NCI-H1092 treated with DMSO at 0.1 percent for 48 hours (cell line): Measurements from ENCODE around the gene KIF25.

ENCODE experiments used
- DNase-seq: peaks from one replicate; lab custom pipeline; 2025; lab: John Stamatoyannopoulos, UW

The KIF25 gene, protein sequence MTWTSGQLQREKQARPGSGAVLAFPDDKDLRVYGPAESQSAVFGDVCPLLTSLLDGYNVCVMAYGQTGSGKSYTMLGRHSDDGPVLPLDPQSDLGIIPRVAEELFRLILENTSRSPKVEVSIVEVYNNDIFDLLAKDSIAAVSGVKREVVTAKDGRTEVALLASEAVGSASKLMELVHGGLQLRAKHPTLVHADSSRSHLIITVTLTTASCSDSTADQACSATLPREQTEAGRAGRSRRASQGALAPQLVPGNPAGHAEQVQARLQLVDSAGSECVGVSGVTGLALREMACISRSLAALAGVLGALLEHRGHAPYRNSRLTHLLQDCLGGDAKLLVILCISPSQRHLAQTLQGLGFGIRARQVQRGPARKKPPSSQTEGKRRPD

DNA sequence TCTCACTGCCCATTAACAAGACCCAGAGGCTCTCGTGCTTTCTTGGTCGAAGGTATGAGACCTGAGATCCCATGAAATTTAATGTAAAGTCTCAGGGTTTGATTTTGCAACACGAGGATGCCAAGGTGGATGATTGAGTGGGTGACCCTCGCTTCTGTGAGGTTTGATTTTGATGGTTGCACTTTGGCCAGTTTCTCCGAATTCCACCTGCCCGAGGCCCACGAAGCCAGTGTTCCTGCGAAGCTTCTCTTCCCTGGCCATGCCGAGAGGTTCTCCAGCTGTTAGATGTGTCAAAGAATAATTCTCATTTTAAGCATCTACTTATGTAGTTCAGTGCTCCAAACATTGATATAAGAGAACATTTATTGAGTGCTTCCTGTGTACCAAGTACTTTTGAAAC, at the start of gene KIF25:
TSS of gene KIF25 (plus strand) at position 30 of the 400 bp plus-strand sequence. CDS start 31,915 bp downstream, outside the sequence.
- DNase-seq: no peak

DNA sequence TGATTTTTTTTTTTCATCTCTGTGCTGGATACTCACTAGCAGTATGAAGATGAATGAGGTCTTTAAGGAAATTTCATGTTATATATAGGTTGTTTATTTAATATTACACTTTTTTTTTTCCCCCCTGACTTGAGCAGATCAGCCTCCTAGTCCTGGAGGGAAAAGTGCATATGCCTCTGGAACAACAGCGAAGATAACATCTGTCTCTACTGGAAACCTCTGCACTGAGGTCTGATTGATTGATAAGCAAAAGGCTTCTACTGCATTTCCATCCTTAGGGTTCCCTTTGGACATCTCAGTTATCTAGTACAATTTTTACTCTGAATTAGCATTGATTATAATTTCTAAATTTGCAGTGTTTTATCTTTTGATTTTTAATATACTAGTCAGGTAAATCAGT, 49.8 kb upstream of the KIF25 start:
- DNase-seq: no peak

DNA sequence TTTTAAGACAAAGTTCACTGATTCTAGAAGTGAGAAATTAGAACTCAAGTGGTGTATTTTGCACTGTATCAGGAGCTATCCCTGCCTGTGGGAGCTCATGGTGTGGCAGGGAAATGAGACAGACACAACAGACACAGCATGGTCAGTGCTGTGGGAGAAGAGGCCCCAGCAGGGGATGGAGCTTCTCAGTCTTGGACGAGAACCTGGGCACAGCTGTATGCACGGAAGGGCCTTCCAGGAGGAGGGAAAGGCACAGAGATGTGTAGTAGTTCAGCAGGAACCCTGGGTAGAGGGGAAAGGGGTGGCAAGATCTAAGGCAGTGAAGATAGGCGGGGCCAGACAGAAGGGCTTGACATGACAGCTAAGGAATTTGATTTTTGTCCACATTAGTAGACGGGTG, 48.8 kb upstream of the KIF25 start:
- DNase-seq: no peak

DNA sequence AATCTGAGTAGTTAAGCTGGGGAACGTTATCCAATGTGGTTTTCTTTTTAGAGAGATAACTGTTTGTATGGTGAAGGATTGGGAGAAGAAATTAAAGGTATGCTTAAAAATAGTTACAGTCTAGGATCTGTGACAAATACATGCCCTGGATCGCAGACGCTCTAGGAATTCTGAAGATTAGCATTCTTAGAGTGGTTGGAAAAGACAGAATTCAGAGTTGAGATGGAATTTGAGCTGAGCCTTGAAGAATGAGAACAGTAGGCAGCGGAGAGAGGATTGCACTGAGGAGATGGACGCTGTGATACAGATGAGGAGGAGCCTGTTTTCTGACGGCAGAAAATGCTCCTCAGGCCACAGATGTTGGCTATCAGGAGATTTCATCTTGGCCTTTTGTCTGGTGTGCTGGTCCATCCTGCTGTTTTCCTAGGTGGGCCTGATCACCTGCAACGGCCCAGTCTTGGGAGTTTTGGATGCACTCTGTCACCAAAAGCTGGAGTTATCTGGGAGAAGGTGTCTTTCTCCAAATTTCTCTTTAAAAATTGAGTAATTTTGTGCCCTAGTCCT, 48.3 kb upstream of the KIF25 start:
- DNase-seq: no peak

DNA sequence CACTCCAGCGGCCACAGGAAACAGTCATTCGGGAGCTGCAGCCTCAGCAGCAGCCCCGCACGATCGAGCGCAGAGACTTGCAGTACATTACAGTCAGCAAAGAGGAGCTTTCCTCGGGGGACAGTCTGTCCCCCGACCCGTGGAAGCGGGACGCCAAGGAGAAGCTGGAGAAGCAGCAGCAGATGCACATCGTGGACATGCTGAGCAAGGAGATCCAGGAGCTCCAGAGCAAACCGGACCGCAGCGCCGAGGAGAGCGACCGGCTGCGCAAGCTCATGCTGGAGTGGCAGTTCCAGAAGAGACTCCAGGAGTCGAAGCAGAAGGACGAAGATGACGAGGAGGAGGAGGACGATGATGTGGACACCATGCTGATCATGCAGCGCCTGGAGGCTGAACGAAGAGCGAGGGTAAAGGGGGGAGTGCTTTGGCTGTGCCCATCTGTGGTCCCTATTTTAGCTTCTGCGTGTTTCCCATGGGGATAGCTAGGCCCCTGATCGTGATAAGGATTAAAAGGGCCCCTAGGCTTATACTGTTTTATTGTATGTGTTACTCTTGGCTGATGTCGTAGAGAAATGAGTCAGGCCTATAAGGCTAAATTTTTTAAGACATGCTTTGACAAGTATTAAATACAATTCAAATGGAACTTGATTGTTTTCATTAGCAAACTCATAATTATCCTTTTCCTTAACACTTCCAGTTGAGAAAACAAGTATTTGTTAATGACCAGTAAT, 45.5 kb upstream of the KIF25 start:
- DNase-seq: no peak

DNA sequence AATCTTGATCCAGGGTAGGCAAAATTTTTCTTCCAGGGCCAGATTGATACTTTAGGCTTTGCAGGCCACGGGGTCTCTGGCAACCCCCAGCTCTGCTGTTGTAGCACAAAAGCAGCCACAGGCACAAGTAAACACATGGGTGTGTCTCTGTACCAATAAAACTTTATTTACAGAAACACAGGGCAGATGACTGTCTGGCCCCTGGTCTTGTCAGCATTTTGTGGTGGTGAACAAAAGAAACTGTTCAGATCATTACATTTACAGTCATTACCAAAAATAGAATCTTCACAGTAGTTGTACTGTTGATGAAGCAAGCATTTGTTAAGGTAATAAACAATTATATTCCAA, 45.0 kb upstream of the KIF25 start:
- DNase-seq: no peak

DNA sequence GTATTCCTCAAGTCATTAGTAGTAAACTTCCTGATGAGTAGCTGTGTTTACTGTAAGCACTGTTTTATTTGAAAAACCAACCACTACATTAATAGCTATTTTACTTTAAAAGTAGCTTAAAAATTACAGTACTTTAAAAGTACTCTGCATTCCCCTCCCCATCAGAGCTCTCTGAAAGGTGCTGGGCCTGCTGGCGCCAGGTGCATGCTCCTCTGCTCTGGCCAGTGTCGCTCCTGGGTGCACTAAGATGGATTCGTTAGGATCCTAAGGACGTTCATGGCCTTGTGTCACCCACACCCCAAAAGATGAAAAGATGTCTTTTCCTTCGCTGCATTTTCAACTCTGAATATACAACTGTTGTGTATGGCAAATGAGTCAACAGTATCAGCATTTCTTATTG, 43.9 kb upstream of the KIF25 start:
- DNase-seq: no peak

DNA sequence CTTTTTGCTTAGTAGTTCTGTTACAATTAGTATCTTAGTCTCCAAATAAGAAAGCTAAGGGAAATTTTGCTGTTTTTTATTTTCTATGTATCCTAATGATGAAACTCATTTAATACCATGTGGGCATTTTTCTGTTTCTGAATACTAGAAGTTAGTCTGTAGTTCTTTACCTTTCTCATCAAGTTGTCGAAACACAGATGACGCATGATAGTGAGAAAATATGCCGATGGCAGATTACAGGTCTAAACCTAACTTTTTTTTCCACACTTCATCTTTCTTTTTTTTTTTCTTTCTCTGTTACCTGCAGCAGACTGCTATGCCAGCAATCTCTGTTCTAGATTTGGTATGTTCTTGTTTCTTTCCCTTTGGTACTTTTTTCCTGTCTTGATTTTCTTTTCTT, 43.3 kb upstream of the KIF25 start:
- no peak for DNase-seq

DNA sequence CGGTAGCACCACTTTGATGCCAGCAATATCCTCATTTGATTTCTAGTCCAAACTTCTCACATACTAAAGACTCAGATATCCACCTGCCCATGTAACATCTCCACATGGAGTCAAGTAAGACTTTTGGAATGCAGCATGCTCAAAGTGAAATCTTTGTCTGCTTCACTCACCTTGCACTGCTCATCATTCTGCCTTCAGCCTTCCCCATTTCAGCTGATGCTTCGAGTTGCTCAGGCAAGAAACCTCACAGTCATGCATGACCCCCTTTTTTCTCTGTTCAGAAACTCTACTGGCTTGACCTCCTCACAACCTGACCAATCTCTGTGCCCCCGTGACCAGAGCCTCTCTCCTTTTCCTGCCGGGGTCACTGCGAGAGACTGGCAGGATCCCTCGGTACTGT, 41.0 kb upstream of the KIF25 start:
- DNase-seq: no peak

DNA sequence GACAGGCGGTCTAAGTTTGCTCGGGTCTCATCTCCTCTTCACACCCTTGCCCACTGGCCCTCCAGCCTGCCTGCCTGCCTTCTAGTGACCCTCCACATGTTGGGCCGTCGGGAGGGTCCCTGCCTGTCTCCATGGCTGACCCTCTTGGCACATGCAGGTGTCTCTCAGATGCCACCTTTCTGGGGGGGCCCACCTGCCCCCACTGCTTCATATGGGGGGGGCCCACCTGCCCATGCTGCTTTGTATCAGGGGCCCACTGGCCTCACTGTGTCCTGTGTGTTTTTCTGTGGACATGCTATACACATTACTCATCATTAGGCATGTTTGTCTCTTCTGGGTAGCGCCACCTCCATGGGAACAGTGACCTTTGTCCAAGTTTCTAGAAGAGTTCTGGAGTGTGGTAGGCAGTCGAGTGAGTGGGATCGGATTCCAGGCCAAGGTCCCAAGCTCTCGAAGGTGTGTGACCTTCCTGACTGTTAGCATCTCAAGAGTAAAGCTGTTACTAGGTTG, 40.4 kb upstream of the KIF25 start:
- DNase-seq: no peak

DNA sequence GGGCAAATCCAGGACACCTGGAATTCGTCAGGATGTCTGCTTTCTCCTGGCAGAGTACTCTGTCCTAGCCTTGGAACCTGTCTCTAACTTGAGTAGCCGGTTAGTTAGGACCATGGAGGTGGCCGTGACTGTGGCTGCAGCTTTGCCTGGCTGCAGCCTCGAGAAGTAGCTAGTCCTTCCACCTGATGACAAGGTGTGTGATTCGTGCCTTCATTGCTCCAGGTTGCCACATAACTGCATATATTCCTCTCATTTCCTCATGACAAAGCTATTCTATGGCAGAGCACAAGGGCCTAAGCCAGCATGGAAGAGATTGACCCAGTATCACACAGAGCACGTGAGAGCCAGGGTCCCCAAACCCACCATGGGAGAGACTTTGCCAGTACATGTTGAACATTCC, 39.8 kb upstream of the KIF25 start:
- DNase-seq: no peak

DNA sequence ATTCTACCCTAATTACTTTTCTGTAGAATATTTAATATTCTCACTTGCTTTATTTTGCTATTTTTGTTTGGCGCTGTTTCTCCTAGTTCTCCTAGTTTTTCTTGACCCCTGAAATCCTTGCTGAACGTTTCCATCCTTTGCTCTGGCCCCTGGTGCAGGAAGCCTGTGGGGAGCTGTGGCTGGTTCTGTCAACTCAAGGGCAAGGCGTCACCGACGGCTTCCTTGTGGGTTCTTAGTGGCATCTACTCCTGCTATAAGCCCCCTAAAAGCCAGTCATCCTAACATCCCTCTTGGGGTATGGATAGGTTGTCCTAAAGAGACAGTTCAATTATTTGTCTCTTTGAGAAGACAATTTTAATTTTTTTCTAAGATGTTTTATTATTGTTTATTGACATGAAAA, 36.9 kb upstream of the KIF25 start:
- DNase-seq: no peak

DNA sequence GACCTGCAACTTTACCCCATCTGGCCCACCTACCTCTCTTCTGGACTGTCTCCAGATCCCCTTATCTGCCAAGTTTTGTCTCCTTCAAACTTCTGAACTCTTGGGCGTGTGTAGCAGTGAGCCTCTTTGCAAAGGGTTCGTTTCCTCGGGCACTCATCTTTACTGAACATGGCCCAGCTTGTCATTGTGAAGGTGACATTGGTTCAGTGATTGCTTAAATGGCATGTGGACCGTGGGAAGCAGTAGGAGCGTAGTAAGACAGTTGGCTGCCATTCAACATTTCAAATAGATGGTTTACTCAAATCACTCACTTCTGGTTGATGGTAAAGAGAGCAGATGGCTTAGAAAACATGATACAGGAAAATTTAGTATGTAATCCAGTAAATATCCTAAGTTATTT, 34.8 kb upstream of the KIF25 start:
- DNase-seq: no peak

DNA sequence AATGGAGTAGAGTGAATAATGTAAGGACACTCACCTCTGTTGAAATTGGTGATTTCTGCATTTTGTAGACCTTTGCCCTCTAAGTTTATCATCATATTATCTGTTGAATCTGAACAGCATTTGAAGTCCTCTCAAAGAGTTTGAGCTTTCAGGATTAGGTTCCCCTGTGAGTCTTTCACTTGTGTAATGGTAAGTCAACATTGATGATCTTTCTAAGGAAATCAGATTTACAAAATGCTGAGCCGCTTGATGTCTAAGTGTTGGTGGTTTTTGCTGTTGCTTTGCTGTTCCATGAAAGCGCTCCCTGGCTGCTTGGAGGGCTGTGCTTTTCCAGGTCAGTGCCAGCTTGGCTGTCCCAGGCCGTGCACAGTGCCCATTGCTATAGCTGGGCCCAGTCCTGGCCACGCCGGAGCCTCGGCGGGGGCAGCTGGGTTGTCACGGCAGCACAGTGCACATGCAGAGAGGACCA, 33.8 kb upstream of the KIF25 start:
- no peak for DNase-seq

DNA sequence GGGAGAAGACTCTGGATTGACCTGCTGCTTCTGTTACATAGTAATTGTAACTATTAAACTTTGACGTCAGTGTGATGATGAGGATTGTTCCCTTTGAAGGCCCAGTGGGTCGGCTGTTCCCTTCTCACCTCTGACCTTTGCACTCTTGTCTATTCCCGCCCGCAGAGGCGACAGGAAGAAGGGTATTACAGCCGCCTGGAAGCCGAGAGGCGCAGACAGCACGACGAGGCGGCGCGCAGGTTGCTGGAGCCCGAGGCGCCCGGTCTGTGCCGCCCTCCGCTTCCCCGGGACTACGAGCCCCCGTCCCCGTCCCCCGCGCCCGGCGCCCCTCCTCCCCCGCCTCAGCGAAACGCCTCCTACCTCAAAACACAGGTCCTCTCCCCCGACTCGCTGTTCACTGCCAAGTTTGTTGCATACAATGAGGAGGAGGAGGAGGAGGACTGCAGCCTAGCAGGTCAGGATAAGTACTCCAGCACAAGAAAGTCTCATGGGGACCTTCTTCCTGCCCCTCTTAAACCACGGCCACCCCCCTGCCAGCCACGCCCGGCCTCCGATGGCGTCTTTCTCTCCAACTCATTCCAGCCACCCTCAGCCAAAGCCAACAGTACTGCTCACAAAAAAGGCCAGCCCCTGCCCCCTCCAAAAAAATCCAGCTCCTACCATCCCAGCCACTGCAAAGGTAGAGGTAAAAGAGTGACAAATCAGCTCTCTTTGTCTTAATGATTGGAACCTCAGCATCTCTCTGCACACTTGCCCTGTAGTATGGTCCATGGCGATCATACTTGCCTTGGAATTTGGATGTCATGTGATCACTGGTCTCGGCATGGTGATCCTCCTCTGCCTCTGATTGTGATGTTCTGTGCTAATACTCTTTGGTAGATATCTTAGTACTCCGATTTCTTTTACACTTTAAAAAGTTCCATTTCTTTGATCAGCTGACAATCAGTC, 31.6 kb upstream of the KIF25 start:
- no peak for DNase-seq

DNA sequence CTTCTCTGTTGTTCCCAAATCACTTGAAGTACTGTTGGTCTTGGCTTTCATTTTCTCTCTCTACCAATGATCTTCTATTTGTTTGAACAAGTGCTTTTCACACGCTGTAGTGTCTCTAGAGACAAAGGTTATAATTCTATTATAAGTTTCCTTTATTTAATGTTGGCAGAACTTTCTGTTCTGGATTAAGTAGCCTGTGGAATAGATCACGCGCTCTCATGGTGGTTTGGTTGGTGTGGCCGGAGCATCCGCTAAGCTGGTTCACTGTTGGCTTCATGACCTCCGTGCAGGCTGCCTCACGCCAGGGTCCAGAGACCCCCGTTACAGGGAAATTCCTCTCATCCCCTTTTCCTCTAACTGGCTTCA, 30.9 kb upstream of the KIF25 start:
- DNase-seq: no peak

DNA sequence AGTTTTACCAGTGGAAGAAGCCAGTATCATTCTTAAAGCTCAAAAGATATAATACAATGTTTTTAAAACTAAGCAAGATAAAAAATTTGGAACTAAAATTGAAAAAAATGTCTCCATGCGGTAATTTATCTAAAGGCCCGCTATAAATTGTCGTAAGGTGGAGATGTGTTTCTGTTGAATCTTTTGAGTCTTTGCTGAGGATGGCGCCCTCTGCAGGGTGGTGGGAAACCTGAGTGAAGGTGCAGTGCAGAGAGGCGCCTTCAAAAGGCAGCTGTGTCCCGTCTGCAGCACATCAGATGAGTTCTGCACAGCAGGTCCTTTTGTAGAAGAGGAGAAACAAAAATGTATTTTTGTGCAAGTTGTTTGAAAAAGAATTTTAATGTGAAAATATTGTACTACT, 29.4 kb upstream of the KIF25 start:
- peak; percentile 19 for DNase-seq

DNA sequence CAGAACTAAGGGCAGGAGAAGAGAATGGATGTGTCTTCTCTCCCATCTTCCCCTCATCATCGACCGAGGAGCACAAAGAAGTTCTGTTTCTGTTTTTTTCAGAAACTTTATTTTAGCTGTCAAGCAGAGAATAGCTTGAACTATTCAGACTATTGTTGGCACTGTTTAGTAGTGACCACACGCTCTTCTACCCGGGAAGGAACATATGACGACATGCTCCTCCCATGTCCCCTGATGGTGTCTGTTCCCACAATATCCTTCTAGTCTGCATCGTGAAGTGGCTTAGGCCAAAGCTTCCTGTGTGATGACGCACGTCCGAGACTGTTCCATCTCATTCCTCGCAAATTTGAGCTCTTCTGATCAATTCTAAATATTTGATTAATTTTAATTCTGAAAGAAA, 27.2 kb upstream of the KIF25 start:
- DNase-seq: no peak

DNA sequence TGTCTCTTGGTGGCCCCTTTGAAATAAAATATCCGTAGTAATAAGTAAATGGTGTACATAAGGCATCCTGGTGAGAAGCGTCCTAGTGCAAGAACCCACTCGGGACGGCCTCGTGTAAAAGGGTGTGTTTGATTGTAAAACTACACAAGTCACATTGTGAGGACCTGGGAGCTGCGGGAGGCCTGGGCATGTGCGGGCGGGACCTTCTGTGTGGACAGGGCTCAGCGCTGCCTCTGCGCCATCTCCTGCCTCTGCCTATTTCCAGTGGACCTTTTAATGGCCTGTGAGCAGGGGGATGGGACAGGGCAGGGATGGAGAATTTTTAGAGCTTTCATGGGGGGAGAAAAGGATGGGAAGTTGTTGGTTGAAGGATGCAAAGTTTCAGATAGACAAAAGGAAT, 25.3 kb upstream of the KIF25 start:
- no peak for DNase-seq

DNA sequence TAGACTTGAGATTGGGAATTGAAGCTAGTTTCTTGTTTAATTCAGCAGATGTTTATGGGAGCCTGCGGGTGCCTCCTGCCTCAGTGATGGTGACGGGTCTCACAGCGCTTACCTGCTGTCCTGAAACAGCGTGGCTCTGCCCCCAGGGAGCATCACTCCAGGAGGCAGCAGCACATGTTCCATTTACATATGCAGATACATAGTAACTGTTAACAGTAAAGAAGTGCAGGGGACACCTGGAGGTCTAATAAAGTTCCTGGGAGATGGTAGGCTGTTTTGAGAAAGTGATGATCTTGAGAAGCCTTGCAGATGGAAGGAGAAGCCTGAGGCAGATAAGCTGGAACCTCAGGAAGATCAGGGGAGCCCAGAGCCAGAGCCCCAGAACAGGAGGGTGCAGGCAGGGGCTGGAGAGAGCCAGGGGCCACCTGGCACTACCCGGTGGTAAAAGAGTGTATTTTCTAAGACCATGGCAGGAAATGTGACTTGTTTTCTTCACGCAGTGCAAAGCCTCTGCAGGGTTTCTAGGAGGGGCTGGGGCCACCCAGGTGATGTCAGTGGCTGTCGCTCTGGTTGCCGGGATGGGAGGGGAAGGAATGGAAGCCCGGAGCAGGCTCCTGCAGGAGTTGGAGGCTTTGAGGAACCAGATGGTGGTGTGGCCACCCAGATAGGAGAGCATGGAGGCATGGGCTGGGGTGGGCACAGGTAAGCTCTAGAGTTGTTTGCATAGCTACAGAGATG, 24.2 kb upstream of the KIF25 start:
- DNase-seq: no peak

DNA sequence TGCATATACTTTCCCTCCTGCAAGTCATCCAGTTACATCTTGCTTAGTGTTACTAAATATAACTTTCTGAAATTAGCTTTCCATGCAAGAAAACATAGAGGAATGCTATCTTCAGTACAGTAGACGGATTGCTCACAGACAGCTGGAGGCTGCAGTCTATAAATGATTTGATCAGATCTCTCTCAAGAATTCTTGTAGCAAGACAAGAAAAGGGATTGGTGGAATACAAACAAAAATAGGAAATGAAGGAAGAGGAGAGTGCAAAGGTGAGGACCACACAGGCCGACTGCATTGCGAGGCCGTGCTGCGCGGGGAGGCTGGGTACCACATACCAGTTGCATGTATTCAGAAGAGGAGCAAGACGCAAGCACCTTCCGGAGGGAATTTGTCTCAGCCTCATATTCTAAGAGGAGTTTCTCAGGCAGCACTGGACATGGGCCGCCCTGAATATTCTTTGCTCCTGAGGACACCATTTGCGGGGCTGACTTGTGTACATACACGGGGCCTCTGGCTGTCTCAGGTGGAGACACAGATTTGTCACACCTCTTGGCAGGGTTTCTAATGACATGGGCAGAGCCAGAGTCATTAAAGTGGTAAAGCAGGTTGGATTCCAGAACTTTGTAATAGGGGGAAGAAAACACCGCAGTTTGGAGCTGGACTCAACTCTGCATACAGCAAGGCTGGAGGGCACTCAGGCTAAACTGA, 22.7 kb upstream of the KIF25 start:
- DNase-seq: no peak
